B cell (primary cell): ENCODE data around the gene DSG2. TPM values are rescaled to one million over a fixed set of nuclear protein-coding genes. Genes with fewer than 3 reads are reported as not detected.

Experiments used
- ATAC-seq: fragments of 200-7000 bp; cut with Tn5 transposase; one replicate; pipeline ENCODE4 v1.10.0; 2021; ENCODE audit warnings: low read depth, mild to moderate bottlenecking, moderate number of reproducible peaks, moderate library complexity
- CTCF ChIA-PET: fragments of 350-600 bp; sonication (Branson Sonifier 250); formaldehyde crosslinking; loops from one replicate; lab custom pipeline; 2021; ENCODE audit warnings: antibody characterized with exemption, inconsistent platforms; lab: Charles Lee
- POLR2A ChIA-PET: fragments of 350-600 bp; sonication (Branson Sonifier 250); formaldehyde crosslinking; loops from one replicate; lab custom pipeline; 2021; ENCODE audit warnings: antibody characterized with exemption; lab: Charles Lee
- DNase-seq: peaks from one replicate; pipeline ENCODE4 v3.0.0; 2013
- H2AFZ ChIP-seq: 2 replicates; pipeline ENCODE4 v1.6.1; 2012; ENCODE audit warnings: mild to moderate bottlenecking, low read depth, low read length; ENCODE audit not compliant: insufficient read depth, poor library complexity, severe bottlenecking
- H3K27ac ChIP-seq, 2 donors: 1 replicate in 1 of 2; 2 replicates in 1 of 2; pipeline ENCODE4 v1.5.1; 2012 to 2013; ENCODE audit warnings: low read length in 2 of 2, mild to moderate bottlenecking in 2 of 2, moderate library complexity in 1 of 2
- H3K27me3 ChIP-seq, 4 experiments: fragments of 200-600 bp in 1 of 4; sonication (generic) in 1 of 4; replicated peaks in 1 of 4; 1 replicate in 2 of 4; 2 replicates in 2 of 4; pipeline versions ENCODE4 v1.6.1 to v1.7.0; 2013 to 2016; ENCODE audit warnings: low read length in 3 of 4, mild to moderate bottlenecking in 2 of 4, mixed read lengths in 1 of 4, moderate library complexity in 1 of 4; ENCODE audit not compliant: insufficient read depth in 4 of 4, control insufficient read depth in 3 of 4; ENCODE audit errors: control extremely low read depth in 1 of 4
- H3K36me3 ChIP-seq, 2 experiments: replicated peaks in 1 of 2; 1 replicate in 1 of 2; 2 replicates in 1 of 2; pipeline versions ENCODE4 v1.6.1 to v1.7.1; 2013; ENCODE audit warnings: low read length in 1 of 2; ENCODE audit not compliant: insufficient read depth in 2 of 2, control insufficient read depth in 1 of 2; ENCODE audit errors: control extremely low read depth in 1 of 2, extremely low read depth in 1 of 2
- H3K4me1 ChIP-seq, 2 donors: fragments of 200-600 bp in 1 of 2; sonication (generic) in 1 of 2; 1 replicate in 1 of 2; 2 replicates in 1 of 2; pipeline versions ENCODE4 v1.5.1 to v1.6.1; 2013 to 2017; ENCODE audit warnings: low read length in 2 of 2; ENCODE audit not compliant: control insufficient read depth in 2 of 2, insufficient read depth in 2 of 2
- H3K4me2 ChIP-seq: replicated peaks from 2 replicates; pipeline ENCODE3; 2012; ENCODE audit warnings: mild to moderate bottlenecking, low read depth, low read length; ENCODE audit not compliant: poor library complexity, severe bottlenecking
- H3K4me3 ChIP-seq, 5 experiments: fragments of 200-600 bp in 1 of 5; sonication (generic) in 1 of 5; 1 replicate in 3 of 5; 2 replicates in 2 of 5; pipeline versions ENCODE4 v1.5.1 to v1.7.0; 2011 to 2016; ENCODE audit warnings: low read length in 4 of 5, mild to moderate bottlenecking in 4 of 5, low read depth in 2 of 5, control low read depth in 1 of 5, moderate library complexity in 1 of 5; ENCODE audit not compliant: insufficient read depth in 1 of 5; ENCODE audit errors: control extremely low read depth in 1 of 5, extremely low read depth in 1 of 5
- H3K79me2 ChIP-seq: fragments of 200-600 bp; sonication (generic); one replicate; pipeline ENCODE4 v1.6.0; 2016; ENCODE audit warnings: low read length; ENCODE audit not compliant: control insufficient read depth, insufficient read depth
- H3K9ac ChIP-seq: fragments of 200-600 bp; sonication (generic); 2 replicates; pipeline ENCODE4 v1.6.1; 2017; ENCODE audit warnings: mild to moderate bottlenecking, low read length, moderate library complexity
- H3K9me3 ChIP-seq, 3 donors: one replicate each; pipeline versions ENCODE4 v1.6.1 to v1.7.1; 2013; ENCODE audit warnings: low read length in 2 of 3; ENCODE audit not compliant: control insufficient read depth in 2 of 3, insufficient read depth in 1 of 3; ENCODE audit errors: control extremely low read depth in 1 of 3
- H4K20me1 ChIP-seq: 2 replicates; pipeline ENCODE4 v1.6.0; 2012; ENCODE audit warnings: mild to moderate bottlenecking, low read length; ENCODE audit not compliant: insufficient read depth, control insufficient read depth, poor library complexity, severe bottlenecking
- H3K27ac Mint-ChIP-seq: one replicate; pipeline ENCODE4 v1.8.0; 2021; ENCODE audit warnings: mixed read lengths
- H3K27me3 Mint-ChIP-seq: one replicate; pipeline ENCODE4 v1.8.0; 2021; ENCODE audit warnings: mixed read lengths
- H3K4me1 Mint-ChIP-seq: one replicate; pipeline ENCODE4 v1.8.0; 2021; ENCODE audit warnings: mixed read lengths
- H3K4me3 Mint-ChIP-seq: one replicate; pipeline ENCODE4 v1.8.0; 2021; ENCODE audit warnings: mixed read lengths
- H3K9me3 Mint-ChIP-seq: one replicate; pipeline ENCODE4 v1.8.0; 2022; ENCODE audit warnings: mixed read lengths; ENCODE audit not compliant: insufficient read depth
- CTCF ChIP-seq: fragments of 200-600 bp; IDR thresholded peaks from one replicate; pipeline ENCODE4 v1.8.0; 2022; ENCODE audit warnings: antibody characterized with exemption, mild to moderate bottlenecking
- EZH2 ChIP-seq: IDR thresholded peaks from 2 replicates; pipeline ENCODE4 v1.6.1; 2012; ENCODE audit warnings: borderline replicate concordance, low read depth, mild to moderate bottlenecking, moderate library complexity, low read length; ENCODE audit not compliant: insufficient read depth, poor library complexity, severe bottlenecking
- WGBS: methylation state at CpG from one replicate; pipeline ENCODE4 v1.1.5; 2013; ENCODE audit warnings: missing lambda C conversion rate; ENCODE audit not compliant: insufficient coverage; 5-methylcytosine and 5-hydroxymethylcytosine counted together
- intact Hi-C: fragments of 100-400 bp; cut with micrococcal nuclease; formaldehyde crosslinking; loops from one replicate; pipeline ENCODE4 v1.10.0; 2022
- polyA plus RNA-seq: library from polyadenylated mRNA; depleted of rRNA; stranded (reverse); fragments of >200 nt; gene quantifications from 2 replicates; pipeline ENCODE4 v1.2.3, GENCODE V29; 2012
- total RNA-seq, 2 donors: library from RNA; stranded (reverse); fragments of 120-200 nt in 1 of 2; gene quantifications; 1 replicate in 1 of 2; 2 replicates in 1 of 2; pipeline versions ENCODE4 v1.2.3 to v1.2.4, GENCODE V29; 2013 to 2022

DSG2 gene
- total and polyA plus RNA-seq, 2 donors (not counting 1 experiment from before 2014, with no cell fraction given) = not detected

- Histone ChIP-seq H3K36me3 (no peaks in the 10 kb centered on the region), H3K9me3 (no peaks in the 10 kb centered on the region), H2AFZ (no peak overlapping the region), H3K4me2 (no peak overlapping the region), H4K20me1 (no peaks in the 10 kb centered on the region), H3K4me3 (no peak overlapping the region), H3K9ac (no peak overlapping the region), H3K27ac (no peak overlapping the region), H3K79me2 (no peaks in the 10 kb centered on the region), H3K4me1 (no peaks in the 10 kb centered on the region), H3K27me3 (no peaks in the 10 kb centered on the region)
- no peaks in the 10 kb centered on the region for H3K4me1 Mint-ChIP-seq
- intact Hi-C loops = no loop called here
- no CpG with 5 or more reads among the region's 1 CpG for WGBS
- ATAC-seq (no peak), DNase-seq (no peak)
- CTCF ChIA-PET = interaction anchor here (1.1 kb wide), 1 partner anchor 16 kb away, joined by 3 read pairs; no protein-coding TSS in a partner anchor
- H3K27me3 Mint-ChIP-seq = no peaks in the 10 kb centered on the region
- POLR2A ChIA-PET = no interaction called here
- no peak overlapping the region for H3K4me3 Mint-ChIP-seq
- no peak overlapping the region for H3K27ac Mint-ChIP-seq
- H3K9me3 Mint-ChIP-seq = no peaks in the 10 kb centered on the region
- TF ChIP-seq CTCF (no peak), EZH2 (no peak)
Observed at GRCh38 chr18:31533236-31533635, 35.3 kb downstream of the DSG2 start.

GRCh38 chr18:31538837-31539236, 40.9 kb downstream of the DSG2 start:
- Mint-ChIP-seq H3K27ac (no peak overlapping the region), H3K4me1 (no peaks in the 10 kb centered on the region), H3K9me3 (no peaks in the 10 kb centered on the region), H3K27me3 (no peaks in the 10 kb centered on the region), H3K4me3 (no peak overlapping the region)
- H3K4me1 ChIP-seq = no peaks in the 10 kb centered on the region
- no peaks in the 10 kb centered on the region for H3K36me3 ChIP-seq
- H2AFZ ChIP-seq = no peak overlapping the region
- no peak for ATAC-seq
- ChIA-PET CTCF (no interaction called here), POLR2A (no interaction called here)
- intact Hi-C loops = no loop called here
- TF ChIP-seq CTCF = no peak
- no peak for TF ChIP-seq EZH2
- H3K4me2 ChIP-seq = no peak overlapping the region
- no peaks in the 10 kb centered on the region for H3K79me2 ChIP-seq
- no peak overlapping the region for H3K9ac ChIP-seq
- no peaks in the 10 kb centered on the region for H4K20me1 ChIP-seq
- H3K4me3 ChIP-seq = no peak overlapping the region
- no peaks in the 10 kb centered on the region for H3K9me3 ChIP-seq
- H3K27ac ChIP-seq = no peak overlapping the region
- WGBS = 90% methylated on average over 2 of the region's 3 CpGs
- no peaks in the 10 kb centered on the region for H3K27me3 ChIP-seq
- DNase-seq = no peak
